GM12874 (cell line): Measurements from ENCODE around the gene SETD3.

ENCODE experiments used
- TF ChIP-seq, protein P1 (sequence below): IDR thresholded peaks from 2 replicates; pipeline ENCODE4 v1.5.1; 2011; ENCODE audit warnings: low read depth, mild to moderate bottlenecking, control low read depth, low read length, moderate library complexity; ENCODE audit not compliant: insufficient read depth

Gene SETD3

GRCh38 chr14:99479160-99479905 lies 1.3 kb downstream of the SETD3 start:
- TF ChIP-seq, protein P1, sequence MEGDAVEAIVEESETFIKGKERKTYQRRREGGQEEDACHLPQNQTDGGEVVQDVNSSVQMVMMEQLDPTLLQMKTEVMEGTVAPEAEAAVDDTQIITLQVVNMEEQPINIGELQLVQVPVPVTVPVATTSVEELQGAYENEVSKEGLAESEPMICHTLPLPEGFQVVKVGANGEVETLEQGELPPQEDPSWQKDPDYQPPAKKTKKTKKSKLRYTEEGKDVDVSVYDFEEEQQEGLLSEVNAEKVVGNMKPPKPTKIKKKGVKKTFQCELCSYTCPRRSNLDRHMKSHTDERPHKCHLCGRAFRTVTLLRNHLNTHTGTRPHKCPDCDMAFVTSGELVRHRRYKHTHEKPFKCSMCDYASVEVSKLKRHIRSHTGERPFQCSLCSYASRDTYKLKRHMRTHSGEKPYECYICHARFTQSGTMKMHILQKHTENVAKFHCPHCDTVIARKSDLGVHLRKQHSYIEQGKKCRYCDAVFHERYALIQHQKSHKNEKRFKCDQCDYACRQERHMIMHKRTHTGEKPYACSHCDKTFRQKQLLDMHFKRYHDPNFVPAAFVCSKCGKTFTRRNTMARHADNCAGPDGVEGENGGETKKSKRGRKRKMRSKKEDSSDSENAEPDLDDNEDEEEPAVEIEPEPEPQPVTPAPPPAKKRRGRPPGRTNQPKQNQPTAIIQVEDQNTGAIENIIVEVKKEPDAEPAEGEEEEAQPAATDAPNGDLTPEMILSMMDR: no peak

DNA sequence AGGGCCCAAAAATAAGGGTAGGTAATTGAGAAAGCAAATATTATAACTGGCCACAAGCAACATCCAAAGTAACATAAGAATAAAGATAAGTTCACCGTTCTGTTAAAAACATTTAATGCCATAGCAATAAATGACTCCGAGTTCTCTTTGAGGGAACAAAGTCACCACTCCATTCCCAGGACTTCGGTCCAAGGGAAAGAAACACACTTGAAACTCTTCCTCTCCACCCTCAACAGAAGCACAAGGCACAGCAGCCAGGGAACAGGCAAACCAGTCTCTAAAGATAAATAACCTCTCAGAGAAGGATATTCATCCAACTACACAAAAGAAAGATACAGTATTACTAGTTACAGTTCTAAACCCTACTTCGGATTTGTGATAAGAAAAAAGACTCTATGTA lies 2.5 kb downstream of the SETD3 start:
- TF ChIP-seq, protein P1: no peak

GRCh38 chr14:99476864-99477263 lies 3.8 kb downstream of the SETD3 start:
- TF ChIP-seq, protein P1: no peak

DNA sequence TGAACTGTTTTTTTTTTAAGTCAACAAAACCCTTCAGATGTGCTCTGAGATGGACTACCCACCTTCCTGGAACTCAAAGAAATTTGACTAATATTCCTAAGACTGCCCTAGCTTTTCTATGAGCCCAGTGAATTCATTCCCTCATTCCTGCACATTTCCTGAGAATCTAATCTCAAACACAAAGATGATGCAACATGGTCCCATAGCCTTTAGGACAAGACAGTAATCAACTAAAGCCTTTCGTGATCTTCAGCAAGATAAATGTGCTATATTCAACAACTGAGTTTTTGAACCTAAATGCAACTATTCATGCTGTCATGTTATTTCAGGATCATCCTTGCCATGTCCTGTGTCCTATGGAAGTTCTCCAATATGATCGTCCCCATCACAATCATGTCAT lies 5.0 kb downstream of the SETD3 start:
- TF ChIP-seq, protein P1: no peak

- TF ChIP-seq, protein P1: no peak
Observed at GRCh38 chr14:99475179-99475578, 5.5 kb downstream of the SETD3 start.

DNA sequence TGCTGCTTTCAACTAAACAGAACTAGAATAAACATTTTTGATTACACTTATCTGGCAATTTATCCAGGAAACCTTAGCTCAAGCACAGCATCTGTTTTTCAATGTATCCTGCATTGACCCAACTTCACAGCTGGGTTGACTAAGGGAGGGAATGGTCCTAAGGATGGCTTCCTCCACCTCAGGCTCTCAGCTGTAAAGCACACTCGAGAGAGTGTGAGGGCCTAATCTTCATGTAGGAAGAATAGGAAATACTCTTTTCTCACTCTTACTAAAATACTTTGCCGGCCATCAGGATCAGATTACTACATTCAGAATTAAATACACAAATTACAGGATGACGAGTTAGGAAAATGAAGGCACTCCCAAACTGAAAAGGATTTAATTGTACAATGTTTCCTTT lies 7.2 kb downstream of the SETD3 start:
- TF ChIP-seq, protein P1: no peak

DNA sequence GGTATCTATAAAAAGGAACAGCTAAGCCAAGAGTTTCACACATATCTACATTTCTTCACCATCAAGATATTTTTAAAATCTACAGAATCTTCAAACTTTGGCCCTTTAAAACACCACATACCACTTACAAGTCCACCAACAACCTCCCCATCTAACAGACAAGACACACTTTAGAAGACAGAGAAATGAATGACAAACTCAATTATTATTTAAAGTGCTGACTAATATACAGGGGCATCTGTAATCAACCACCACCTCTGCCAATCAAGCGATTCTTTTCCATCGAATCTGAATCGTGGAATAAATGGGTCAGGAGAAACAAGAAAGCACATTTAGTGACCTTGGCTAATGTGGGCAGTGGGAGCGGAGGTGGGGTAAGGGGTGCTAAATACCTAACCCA lies 7.7 kb downstream of the SETD3 start:
- TF ChIP-seq, protein P1: no peak
